K562 (cell line): ENCODE measurements around the gene CTRB1. TPM values are rescaled to one million over a fixed set of nuclear protein-coding genes. Genes with fewer than 3 reads are reported as not detected.

ENCODE experiments used
- ATAC-seq: fragments of 200-7000 bp; cut with Tn5 transposase; 3 replicates; pipeline ENCODE4 v1.9.1; 2020; ENCODE audit warnings: moderate library complexity
- BruUV-seq: library from RNA; stranded (reverse); fragments of 400-500 nt; replicated peaks from 2 replicates; lab custom pipeline; 2021; lab: Mats Ljungman, UMichigan
- CTCF ChIA-PET: fragments of 300-600 bp; formaldehyde crosslinking; extraction: SDS; loops from one replicate; lab custom pipeline; 2021; ENCODE audit warnings: low intra/inter-chr PET ratio; lab: Yijun Ruan, JAX
- POLR2A ChIA-PET: fragments of 300-600, 350-650 bp; sonication (Branson Sonifier 250); formaldehyde crosslinking; extraction: SDS; loops from one replicate; lab custom pipeline; 2021; ENCODE audit warnings: antibody characterized with exemption, inconsistent platforms; lab: Yijun Ruan, JAX
- DNase-seq, 4 experiments: peaks; one replicate each; pipeline versions ENCODE4 v3.0.0 to v3.0.0-alpha.2; 2011 to 2018; ENCODE audit warnings: low spot score in 3 of 4, mixed read lengths in 3 of 4; ENCODE audit errors: extremely low read depth in 1 of 4
- FAIRE-seq: peaks from 2 replicates; lab custom pipeline; 2011; peaks lifted over from hg19 to GRCh38; lab: Jason Lieb, UNC
- H2AFZ ChIP-seq: 2 replicates; pipeline ENCODE4 v1.6.0; 2011; ENCODE audit warnings: low read depth, low read length, control low read depth, inconsistent platforms
- H3K27ac ChIP-seq: fragments of 200-600 bp; 3 replicates; pipeline ENCODE4 v1.8.0; 2011; ENCODE audit warnings: low read depth, mild to moderate bottlenecking, control low read depth, inconsistent platforms, low read length, moderate library complexity, mixed read lengths; ENCODE audit errors: extremely low read depth
- H3K27me3 ChIP-seq, 2 experiments: fragments of 300-600 bp in 1 of 2; 2 replicates in 1 of 2; 3 replicates in 1 of 2; pipeline versions ENCODE4 v1.6.0 to v1.8.0; 2011; ENCODE audit warnings: inconsistent platforms in 2 of 2, low read length in 2 of 2, mild to moderate bottlenecking in 1 of 2, mixed read lengths in 1 of 2, moderate library complexity in 1 of 2; ENCODE audit not compliant: control insufficient read depth in 2 of 2, insufficient read depth in 2 of 2
- H3K36me3 ChIP-seq: fragments of 300-600 bp; 3 replicates; pipeline ENCODE4 v1.8.0; 2011; ENCODE audit warnings: mild to moderate bottlenecking, low read length, inconsistent platforms; ENCODE audit not compliant: control insufficient read depth, insufficient read depth
- H3K4me1 ChIP-seq, 2 experiments: fragments of 200-600 bp in 1 of 2; replicated peaks in 1 of 2; 2 replicates in 1 of 2; 3 replicates in 1 of 2; pipeline versions ENCODE4 v1.5.1 to v1.8.0; 2011; ENCODE audit warnings: inconsistent platforms in 2 of 2, low read length in 2 of 2, mild to moderate bottlenecking in 1 of 2, mixed read lengths in 1 of 2, moderate library complexity in 1 of 2; ENCODE audit not compliant: control insufficient read depth in 2 of 2, insufficient read depth in 2 of 2
- H3K4me2 ChIP-seq: 2 replicates; pipeline ENCODE4 v1.6.1; 2011; ENCODE audit warnings: low read length, control low read depth, inconsistent platforms, mixed read lengths; ENCODE audit not compliant: insufficient read depth
- H3K4me3 ChIP-seq: fragments of 200-600 bp; sonication (generic), shearing (Covaris generic); 2 replicates; pipeline ENCODE4 v1.5.1; 2016; ENCODE audit warnings: control low read depth, inconsistent platforms
- H3K79me2 ChIP-seq: fragments of 200-600 bp; 3 replicates; pipeline ENCODE4 v1.8.0; 2011; ENCODE audit warnings: low read length, inconsistent platforms; ENCODE audit not compliant: control insufficient read depth, insufficient read depth
- H3K9ac ChIP-seq, 2 experiments: 2 replicates each; pipeline versions ENCODE4 v1.6.0 to v1.6.1; 2011; ENCODE audit warnings: low read depth in 2 of 2, low read length in 2 of 2, control low read depth in 1 of 2, inconsistent platforms in 1 of 2, mild to moderate bottlenecking in 1 of 2, mixed read lengths in 1 of 2; ENCODE audit not compliant: insufficient read depth in 1 of 2
- H3K9me1 ChIP-seq: one replicate; pipeline ENCODE4 v1.6.0; 2011; ENCODE audit warnings: inconsistent platforms, mild to moderate bottlenecking, low read length, moderate library complexity; ENCODE audit not compliant: control insufficient read depth, insufficient read depth
- H3K9me3 ChIP-seq: replicated peaks from 2 replicates; pipeline ENCODE4 v1.5.1; 2011; ENCODE audit warnings: low read depth, low read length, inconsistent platforms; ENCODE audit not compliant: control insufficient read depth, insufficient read depth
- H4K20me1 ChIP-seq: replicated peaks from 2 replicates; pipeline ENCODE4 v1.6.1; 2011; ENCODE audit warnings: low read length, inconsistent platforms, mixed read lengths; ENCODE audit not compliant: control insufficient read depth, insufficient read depth
- BCOR ChIP-seq: fragments of 450-650 bp; IDR thresholded peaks from 2 replicates; pipeline ENCODE4 v1.6.1; 2016
- BDP1 ChIP-seq: IDR thresholded peaks from 3 replicates; pipeline ENCODE4 v1.6.1; 2011; ENCODE audit not compliant: insufficient read length, insufficient read depth
- CBX8 ChIP-seq: fragments of 200-600 bp; sonication (generic); IDR thresholded peaks from 2 replicates; pipeline ENCODE4 v1.6.1; 2012; ENCODE audit warnings: borderline replicate concordance, mixed run types, low read depth, mild to moderate bottlenecking, moderate library complexity, mixed read lengths, low read length, control low read depth, inconsistent platforms; ENCODE audit not compliant: poor library complexity, severe bottlenecking; ENCODE audit errors: extremely low read depth
- GABPB2 ChIP-seq: fragments of 250-450 bp; sonication (Bioruptor Pico); conservative IDR thresholded peaks from 2 replicates; pipeline ENCODE4 v1.5.1; 2021; ENCODE audit warnings: mild to moderate bottlenecking
- IRF2 ChIP-seq: sonication (generic); formaldehyde crosslinking; IDR thresholded peaks from 2 replicates; pipeline ENCODE4 v1.8.1; 2022; ENCODE audit warnings: mild to moderate bottlenecking, missing genetic modification reagents
- MIER1 ChIP-seq: fragments of 450-650 bp; IDR thresholded peaks from 2 replicates; pipeline ENCODE4 v1.6.1; 2016; ENCODE audit warnings: antibody characterized with exemption, mild to moderate bottlenecking, low read depth
- NR2F6 ChIP-seq: fragments of 450-650 bp; formaldehyde crosslinking; IDR thresholded peaks from 2 replicates; pipeline ENCODE4 v1.4.0; 2020; ENCODE audit warnings: mild to moderate bottlenecking
- PRDM10 ChIP-seq: fragments of 450-650 bp; IDR thresholded peaks from 2 replicates; pipeline ENCODE4 v1.6.1; 2018; ENCODE audit not compliant: partially characterized antibody
- RBM17 ChIP-seq: fragments of 200-400 bp; formaldehyde crosslinking; IDR thresholded peaks from 2 replicates; pipeline ENCODE4 v1.6.1; 2017; ENCODE audit warnings: low read depth, mild to moderate bottlenecking, low read length, borderline replicate concordance
- RBM39 ChIP-seq: fragments of 200-400 bp; formaldehyde crosslinking; optimal IDR thresholded peaks from 2 replicates; pipeline ENCODE3; 2018; ENCODE audit warnings: low read depth, low read length
- ZEB2 ChIP-seq: fragments of 450-650 bp; IDR thresholded peaks from 2 replicates; pipeline ENCODE4 v1.6.1; 2016
- ZNF75A ChIP-seq: fragments of 450-650 bp; formaldehyde crosslinking; IDR thresholded peaks from 2 replicates; pipeline ENCODE4 v1.4.0; 2020; ENCODE audit warnings: mild to moderate bottlenecking
- WGBS: fragments of 100-300 bp; shearing (Covaris generic); methylation state at CpG from one replicate; pipeline ENCODE4 v1.1.6; 2016; ENCODE audit warnings: low coverage, mixed read lengths; ENCODE audit not compliant: insufficient coverage; ENCODE audit errors: missing lambda C conversion rate; 5-methylcytosine and 5-hydroxymethylcytosine counted together
- in situ Hi-C: fragments of 300-500 bp; cut with MboI; formaldehyde crosslinking; loops from 4 replicates; pipeline ENCODE4 v1.15.0; 2018; ENCODE audit warnings: inconsistent platforms, mixed read lengths
- intact Hi-C: fragments of 100-400 bp; cut with micrococcal nuclease; formaldehyde crosslinking; loops from 2 replicates; pipeline ENCODE4 v1.14.2; 2022
- polyA plus RNA-seq, 8 experiments: library from polyadenylated mRNA; depleted of rRNA in 4 of 8; stranded (reverse) in 5 of 8; unstranded in 3 of 8; fragments of >200 nt; fragmentation: Nextera tagmentation in 2 of 8; fragmentation: Illumina TruSeq in 1 of 8; extraction: Ambion mirVana in 2 of 8; extraction: Trizol in 1 of 8; gene quantifications; 2 replicates each; pipeline versions ENCODE4 v1.2.1 to v1.2.3, GENCODE V29; 2011 to 2014; ENCODE audit warnings: inconsistent platforms in 1 of 8, missing spikeins in 1 of 8
- total RNA-seq, 7 experiments: library from RNA; depleted of rRNA in 6 of 7; stranded (reverse); fragments of >200 nt in 6 of 7; fragmentation: Illumina TruSeq in 2 of 7; extraction: Trizol in 2 of 7; gene quantifications; 2 replicates each; pipeline versions ENCODE4 v1.2.1 to v1.2.3, GENCODE V29; 2011 to 2021; ENCODE audit warnings: low replicate concordance in 1 of 7

CTRB1 gene
- total and polyA plus RNA-seq, 9 of the 15 experiments (the other 6 are each of a cell fraction or from before 2014, with no cell fraction given), result 2.3 TPM; not detected in 8

- in situ Hi-C loops (loop anchor here (25.0 kb wide), 1 partner anchor 1971 kb away; the partner anchor contains the start of genes MON1B and SYCE1L), intact Hi-C loops (no loop called here)
- ATAC-seq (no peak), DNase-seq (no peak), FAIRE-seq (no peak)
- no peaks in the 10 kb centered on the region for H3K36me3 ChIP-seq
- H3K27ac ChIP-seq, result no peak overlapping the region
- TF ChIP-seq RBM39 (no peak), GABPB2 (CRISPR knock-in tag) (no peak), ZEB2 (no peak), IRF2 (no peak), NR2F6 (CRISPR knock-in tag) (no peak), RBM17 (no peak), BDP1 (no peak), PRDM10 (no peak), ZNF75A (no peak), MIER1 (no peak), CBX8 (no peak), BCOR (no peak)
- no peaks in the 10 kb centered on the region for H3K9me3 ChIP-seq
- no peaks in the 10 kb centered on the region for H3K9me1 ChIP-seq
- no peak overlapping the region for H3K4me3 ChIP-seq
- H4K20me1 ChIP-seq, result no peaks in the 10 kb centered on the region
- H2AFZ ChIP-seq, result no peak overlapping the region
- no peak overlapping the region for H3K9ac ChIP-seq
- POLR2A ChIA-PET, result interaction anchor here (0.6 kb wide), 1 partner anchor 606 kb away, joined by 3 read pairs; no protein-coding TSS in a partner anchor
- peaks cover 0 to 8% of the 10 kb centered on the region in 2 experiments; a peak in 2 of 5 replicates for H3K4me1 ChIP-seq
- WGBS, result 22% methylated on average over 2 of the region's 2 CpGs
- H3K79me2 ChIP-seq, result no peaks in the 10 kb centered on the region
- peaks cover 21 to 31% of the 10 kb centered on the region in 2 experiments for H3K27me3 ChIP-seq
- no TSS peak for BruUV-seq
- CTCF ChIA-PET, result no interaction called here
- H3K4me2 ChIP-seq, result no peak overlapping the region
These were observed 2.7 kb upstream of the CTRB1 start for GRCh38 chr16:75216127-75216526.
